Activated CD4-positive, CD25-positive, alpha-beta regulatory T cell (primary cell): ENCODE data around the gene PACRG.

Experiments used
- DNase-seq, 4 experiments: peaks; one replicate each; lab custom pipeline; 2025; lab: John Stamatoyannopoulos, UW

The PACRG gene

DNA sequence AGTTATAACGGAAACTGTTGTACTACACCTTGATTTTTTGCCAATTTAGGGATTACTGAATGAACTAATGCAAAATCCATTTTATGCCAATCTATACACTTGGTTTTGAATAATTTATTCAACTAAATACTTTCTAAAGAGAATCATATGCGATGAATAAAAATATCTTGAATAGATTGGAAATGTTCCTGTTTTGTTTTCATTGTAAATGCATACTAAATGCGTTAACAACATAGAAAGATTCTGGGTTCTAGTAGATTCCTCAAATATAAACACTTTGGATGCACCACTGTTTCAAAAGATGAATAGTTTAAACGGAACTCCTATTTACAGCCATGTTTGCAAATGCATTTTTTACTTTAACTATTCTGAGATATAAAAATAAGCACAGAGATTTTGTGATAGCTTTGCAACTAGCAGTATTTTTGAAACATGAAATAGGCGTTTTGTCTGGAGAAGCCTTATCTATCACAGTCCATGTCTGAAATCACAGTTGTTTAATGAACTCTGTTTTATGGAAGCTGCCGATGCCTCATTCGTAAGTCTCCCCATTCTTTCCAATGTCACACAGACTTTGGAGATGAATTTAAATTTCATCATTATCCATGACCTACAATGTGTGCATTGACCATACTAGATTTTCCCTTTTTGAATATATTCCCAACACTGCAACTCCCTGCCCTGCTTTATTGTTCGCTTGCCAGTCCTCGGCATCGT lies 409.1 kb downstream of the PACRG start:
- no peak for DNase-seq

DNA sequence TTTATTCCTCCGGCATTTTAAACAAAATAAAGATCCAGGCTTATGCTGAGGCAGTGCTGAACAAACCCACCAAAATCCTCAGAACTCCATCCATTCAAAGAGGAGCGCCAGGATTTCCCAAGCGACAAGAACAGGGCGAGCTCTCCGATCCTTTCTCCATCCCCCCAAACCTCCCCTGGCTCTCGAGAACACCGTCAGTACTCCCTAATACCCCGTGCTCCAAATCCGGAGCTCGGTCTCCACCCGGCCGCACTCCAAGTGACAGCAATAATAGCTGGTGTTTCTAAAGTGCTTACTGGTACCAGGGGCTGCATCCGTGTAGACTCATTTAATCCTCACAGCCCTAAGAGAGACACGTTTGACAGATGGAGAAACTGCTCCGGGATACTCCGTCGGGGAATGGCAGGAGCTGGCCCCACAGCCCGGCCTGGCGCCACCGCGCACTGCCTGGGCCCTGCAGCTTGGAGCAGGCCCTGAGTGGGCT lies 409.7 kb downstream of the PACRG start:
- DNase-seq = no peak

DNA sequence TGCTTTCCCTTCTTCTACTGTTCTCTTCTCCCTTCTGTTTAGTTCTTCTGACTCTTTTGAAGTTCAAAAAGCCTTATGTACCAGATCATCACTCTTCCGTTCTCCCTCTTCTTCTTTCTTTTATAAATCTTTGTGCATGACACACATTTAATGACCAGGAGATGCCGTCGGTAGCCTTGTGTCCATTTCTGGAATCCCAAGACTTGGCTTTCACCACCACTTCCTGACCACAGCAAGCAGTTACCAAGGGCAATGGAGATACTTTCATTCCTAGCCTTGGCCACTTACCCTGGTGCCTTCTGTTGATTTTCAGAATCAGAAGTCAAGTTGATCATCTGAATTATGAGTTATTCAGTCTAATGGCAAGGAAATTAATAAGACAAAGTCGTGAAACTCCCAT lies 418.3 kb downstream of the PACRG start:
- no peak for DNase-seq

DNA sequence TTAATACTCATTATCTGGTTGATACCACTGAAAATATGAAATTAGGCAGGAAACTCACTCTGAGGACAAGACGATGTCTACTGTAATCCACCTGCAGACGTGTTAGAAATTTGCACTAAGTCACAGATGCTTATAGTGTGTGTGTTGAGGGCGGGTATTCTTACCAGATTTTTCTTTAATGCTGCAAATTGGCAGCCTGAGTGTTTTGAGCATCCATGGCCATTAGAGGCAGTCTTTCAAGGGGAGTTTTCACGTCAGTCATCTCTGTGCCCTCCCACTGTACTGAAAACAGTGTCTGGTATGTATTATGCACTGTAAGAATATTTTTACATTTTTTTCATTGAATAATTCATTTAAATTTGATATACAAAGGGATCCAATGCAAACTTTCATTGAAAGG lies 420.2 kb downstream of the PACRG start:
- no peak for DNase-seq

DNA sequence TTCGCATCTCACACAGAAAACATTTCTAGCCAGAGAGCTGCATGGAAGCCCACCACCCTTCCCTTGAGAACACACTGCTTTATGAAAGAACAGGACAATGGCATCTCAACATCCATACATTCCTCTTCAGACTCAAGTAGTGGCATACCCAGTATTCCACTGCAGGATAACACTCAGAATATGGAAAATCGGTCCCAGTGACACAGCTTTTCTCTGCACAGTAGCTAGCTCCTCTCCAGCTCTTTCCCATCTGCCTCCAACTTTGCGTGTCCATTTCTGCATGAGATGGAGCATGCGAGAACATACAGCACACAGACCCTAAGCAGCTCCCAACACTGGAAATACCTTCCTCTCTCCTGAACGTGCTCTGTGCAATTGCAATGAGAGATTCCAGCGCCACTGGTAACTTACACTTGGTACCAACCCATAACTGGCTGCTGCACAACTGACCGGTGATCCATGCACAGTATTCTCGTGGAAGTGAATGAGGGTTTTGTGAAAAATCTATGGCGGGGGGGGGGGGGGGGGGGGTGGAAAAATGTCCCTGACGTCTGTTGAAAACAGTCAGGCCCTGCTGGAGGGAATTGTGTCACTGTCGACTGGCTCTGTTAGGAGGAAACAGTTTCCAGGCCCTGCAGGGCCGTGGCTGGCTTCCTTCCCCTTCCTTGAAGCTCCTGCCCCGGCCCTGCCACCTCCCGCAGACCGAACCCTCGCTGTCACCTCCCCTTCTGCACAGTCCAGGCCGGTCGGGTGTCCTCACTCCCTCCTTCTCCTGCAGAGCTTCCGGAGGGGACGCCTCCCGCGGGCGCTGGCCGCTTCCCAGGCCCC lies 420.9 kb downstream of the PACRG start:
- no peak for DNase-seq

DNA sequence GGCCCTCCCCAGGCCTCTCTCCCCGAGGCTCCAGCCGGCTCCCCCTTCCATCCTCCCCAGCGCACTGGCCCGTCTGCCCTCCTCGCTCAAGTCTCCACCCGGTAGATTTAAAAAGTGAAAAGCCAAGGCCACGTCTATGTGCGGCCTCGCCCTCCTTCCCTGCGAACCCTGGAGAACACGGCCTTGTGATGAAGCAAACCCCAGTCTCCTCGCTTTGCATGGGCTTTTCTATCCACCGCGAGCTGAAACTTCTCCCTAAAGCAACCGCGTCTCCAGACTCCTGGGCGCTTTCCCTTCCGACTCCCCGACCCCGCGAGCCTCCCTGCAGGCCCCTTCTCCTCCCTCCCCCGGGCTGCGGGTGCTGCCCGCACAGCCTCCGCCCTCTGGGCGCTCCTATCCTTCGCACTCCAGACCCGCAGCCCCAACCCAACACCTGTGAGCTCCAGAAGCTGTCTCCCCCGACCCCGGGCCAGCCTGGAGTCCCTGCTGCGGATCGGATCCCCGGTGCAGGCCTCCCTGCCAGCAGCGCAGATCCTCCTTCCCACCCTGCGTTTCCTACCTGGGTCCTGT lies 421.6 kb downstream of the PACRG start:
- no peak for DNase-seq

DNA sequence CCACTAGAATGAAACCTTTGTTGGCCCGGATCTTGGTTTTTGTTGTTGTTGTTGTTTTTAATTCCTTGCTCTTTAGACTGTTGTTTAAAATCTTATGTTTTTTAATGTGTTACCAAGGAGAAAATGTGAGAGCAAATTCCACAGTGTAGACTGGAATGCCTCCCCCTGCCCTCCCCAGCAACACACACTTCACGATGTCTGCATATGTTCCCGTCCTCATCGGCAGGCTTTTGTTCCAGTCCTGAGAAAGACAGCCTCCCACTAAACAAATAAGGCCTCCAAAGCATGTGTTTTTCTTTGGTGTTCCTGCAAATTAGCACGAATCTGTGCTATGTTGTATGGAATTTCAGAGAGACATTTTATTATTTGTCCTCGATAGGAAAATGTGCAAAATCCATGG lies 423.4 kb downstream of the PACRG start:
- no peak for DNase-seq

DNA sequence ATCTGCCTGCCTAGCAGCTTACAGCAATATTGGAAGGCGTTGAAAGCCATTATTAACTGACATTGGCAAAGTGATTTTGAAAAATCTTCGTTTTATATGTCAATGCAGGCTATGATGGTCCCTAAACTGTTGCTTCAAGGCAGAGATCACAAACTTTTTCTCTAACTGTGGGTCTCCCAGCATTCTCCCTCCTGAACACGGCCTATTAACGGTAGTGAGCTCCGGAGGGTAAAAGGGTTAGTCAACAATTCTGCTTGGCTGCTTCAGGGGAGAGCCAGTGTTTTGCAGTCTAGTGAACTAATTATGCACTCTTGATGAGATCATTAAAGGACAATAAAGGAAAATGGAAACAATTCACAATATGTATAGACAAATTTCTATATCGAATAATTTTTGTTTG lies 424.9 kb downstream of the PACRG start:
- no peak for DNase-seq

DNA sequence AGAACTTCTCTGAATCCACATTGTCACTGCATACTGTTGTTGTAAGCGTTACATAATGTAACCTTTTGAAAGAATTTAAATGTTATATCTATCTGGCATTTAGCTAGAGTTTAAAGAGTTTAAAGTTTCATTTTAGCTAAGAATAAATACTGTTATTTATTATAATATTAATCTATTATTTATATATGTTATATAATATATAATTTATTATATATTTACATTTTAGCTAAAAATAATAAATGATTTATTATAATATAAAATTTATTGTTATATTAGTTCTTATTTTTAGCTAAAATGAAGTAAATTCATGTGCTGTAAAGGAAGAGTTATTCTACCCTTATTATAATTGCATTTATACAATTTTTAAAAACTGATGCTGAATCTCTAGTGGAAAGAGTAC lies 431.3 kb downstream of the PACRG start:
- no peak for DNase-seq

DNA sequence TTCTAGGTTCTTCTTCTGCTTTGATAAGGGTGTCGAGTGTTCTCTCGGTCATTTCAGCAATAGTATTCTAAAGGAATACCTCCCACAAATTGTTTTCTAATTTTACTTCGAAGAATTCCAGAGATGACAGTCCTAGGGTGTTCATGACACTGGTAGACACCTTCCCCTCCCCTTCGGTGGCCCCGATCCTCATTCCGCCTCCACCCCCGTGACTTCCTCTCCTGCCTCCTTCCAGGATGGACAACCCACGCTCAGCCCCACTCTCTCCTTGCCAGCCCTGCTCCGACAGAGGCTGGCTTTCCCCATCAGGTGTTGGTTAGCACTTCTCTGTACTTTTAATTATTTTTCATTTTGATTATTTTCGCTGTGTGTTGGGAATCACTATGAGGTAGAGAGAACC lies 431.9 kb downstream of the PACRG start:
- no peak for DNase-seq

DNA sequence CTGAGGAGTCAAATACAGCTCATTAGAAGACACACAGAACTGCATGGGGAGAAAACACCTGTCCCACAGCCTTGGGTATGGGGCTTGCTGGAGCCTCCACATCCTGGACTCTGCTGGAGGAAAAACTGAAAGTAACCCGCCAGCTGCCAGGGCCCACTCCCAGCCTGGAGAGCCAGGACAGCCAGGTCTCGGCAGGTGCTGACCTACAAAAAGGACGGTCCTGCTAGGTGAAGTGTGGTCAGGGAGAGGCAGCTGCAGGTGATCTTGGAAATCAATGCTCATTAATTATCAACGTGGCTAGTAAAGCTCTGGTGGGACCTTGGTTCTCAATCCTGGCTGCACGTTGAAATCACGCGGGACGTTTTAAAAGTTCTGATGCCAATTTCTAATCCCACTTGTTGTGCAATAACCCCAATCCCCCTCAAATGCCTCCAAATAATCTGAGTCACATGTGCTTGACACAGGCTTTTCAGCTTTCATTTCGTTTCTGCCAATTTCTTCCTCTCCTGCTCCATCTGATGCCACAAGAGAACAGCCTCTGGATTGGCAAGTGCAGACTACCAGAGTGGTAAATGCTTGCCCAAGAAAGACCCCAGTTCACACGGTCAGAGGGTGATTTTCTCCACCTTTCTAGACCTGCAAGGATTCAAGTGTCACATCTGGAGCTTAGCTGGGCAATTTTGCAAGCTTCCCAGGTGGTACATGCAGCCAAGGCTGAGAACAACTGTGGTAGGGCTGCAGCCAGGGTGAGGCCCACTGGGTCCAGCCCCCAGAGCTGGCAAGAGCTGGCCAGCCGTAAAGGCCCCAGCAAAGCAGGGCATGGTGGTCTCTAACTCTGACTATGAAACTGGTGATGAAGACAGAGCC lies 434.5 kb downstream of the PACRG start:
- DNase-seq = no peak

DNA sequence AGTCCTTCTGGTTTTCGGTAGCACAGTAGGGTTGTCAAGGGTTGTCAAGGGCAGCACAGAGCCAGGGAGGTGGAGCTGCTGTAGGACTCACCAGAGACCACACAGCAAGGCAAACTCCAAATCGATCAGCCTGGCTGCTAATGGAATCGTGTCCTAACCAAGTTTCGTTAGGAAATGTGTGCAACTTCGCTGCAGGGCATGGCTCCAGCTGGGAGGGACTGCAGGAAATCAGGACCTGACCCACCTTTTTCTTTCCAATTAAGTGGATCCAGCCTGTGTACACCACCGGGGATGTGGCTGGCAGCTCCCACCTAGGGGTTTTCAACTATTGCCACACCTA lies 435.1 kb downstream of the PACRG start:
- no peak for DNase-seq

DNA sequence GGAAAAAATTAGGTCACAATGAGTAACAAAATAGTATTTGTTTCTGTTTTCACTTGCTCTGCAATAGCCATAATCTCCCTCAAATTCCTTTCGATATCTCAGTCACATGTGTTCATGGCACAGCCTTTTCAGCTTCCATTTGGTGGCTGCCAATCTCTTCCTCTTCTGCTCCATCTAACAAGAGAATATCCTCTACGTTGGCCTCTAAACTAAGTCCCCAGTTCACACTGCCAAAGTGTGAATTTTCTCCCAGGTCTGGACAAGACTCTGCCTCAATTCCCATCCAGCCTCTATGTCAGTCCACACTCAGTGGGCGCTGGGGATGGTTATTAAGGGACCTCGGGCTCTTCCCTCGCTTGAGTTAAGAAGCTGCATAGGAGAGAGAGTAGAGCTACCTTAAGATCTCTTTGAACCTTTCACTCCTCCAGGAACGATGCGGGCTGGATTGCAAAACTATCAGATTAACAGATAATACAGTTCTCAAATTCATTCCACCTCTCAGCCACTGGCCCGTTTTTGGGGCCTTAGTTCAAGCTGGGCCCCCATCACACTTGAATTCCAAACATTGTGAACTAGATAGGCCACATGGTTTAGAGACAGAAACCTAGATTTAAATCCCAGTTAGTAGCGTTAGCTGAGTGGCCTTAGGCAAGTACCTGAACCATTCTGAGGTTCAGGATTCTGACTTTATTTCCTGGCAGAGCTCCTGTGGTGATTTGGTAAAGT lies 436.6 kb downstream of the PACRG start:
- DNase-seq = no peak

DNA sequence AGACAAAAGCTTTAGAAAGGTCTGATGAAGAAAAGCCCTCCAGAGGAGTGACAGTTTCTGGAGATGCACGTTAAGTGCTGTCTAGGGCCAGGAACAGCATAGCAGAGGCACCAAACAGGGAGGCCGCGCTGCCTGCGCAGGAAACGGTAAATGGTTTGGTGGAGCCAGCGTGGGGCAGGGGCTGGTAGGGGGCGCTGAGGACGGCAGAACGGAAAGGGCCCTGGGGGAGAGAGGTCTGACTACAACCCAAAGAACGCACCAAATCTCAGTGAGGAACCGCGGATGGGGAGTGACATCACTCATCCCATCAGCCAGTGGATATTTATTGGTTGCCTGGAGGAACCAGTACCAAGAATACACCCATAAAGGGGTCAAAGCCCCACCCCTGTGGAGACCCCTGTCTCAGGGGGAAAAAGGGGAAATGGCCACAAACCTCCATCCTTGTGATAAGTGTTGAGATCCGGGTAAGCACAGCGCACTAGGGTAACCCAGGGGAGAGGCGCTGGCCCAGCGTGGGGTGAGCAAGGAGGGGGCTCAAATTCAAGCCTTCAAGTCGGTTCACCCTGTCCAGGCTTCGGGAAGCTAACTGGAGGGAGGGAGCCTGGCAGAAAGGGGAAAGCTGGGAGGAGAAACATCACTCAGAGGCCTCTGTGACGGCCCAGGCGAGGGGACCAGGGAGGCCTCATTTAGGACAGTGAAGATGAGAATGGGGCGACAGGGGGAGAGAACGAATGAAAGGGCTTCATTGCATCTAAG lies 437.6 kb downstream of the PACRG start:
- DNase-seq = no peak

DNA sequence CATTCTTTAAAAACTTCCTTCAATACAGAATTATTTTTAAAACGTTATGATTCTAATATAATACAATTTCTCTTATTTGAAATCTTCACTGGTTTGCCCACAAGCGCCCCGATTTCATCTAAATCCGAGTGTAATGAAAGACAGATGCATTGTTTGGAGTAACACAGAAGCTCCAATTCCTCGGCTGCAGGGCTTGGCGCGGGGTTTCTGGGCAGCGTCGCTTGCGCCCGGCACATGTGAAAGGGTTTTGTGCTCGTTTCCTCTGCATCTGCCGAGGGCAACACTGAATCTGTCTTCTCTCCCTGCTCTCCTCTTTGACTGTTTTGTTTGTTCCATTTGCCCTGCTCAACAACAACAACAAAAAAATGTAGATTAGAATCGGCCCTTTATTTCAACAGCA lies 438.1 kb downstream of the PACRG start:
- no peak for DNase-seq

DNA sequence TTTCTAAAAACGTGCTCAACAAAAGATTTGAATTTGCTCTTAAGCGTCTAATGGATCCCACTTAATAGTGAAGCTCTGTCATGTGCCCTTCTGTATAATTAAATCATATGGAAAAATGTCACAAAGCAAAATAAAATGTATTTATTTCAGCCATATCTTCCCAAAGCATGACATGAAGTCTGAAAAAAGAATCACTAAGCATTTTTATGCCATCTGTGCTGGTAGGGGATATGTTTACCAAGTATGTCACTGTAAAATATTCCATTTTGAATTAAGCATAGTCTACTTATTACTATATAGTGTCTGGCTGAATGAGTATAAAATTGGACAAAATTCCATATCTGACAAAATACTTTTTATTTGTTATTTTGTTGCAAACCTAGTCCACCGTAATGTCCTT lies 438.7 kb downstream of the PACRG start:
- DNase-seq = no peak

DNA sequence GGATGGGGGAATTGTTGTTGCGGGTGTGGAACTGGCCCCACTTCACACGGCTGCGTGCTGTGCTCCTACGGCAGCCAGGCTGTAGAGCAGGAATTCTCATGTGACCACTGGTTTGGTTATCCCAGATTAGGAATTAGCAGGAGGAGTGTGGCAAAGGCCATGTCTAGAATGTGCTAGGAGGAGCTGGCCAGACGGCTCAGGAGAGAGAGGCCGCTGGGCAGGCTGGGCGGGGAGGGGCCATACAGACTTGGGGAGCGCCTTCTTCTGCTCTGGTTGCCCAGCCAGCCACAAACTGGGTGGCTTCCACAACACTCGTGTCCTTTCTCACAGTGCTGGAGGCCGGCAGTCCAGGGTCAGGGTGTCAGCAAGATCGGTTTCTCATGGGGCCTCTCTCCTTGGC lies 441.7 kb downstream of the PACRG start:
- no peak for DNase-seq

DNA sequence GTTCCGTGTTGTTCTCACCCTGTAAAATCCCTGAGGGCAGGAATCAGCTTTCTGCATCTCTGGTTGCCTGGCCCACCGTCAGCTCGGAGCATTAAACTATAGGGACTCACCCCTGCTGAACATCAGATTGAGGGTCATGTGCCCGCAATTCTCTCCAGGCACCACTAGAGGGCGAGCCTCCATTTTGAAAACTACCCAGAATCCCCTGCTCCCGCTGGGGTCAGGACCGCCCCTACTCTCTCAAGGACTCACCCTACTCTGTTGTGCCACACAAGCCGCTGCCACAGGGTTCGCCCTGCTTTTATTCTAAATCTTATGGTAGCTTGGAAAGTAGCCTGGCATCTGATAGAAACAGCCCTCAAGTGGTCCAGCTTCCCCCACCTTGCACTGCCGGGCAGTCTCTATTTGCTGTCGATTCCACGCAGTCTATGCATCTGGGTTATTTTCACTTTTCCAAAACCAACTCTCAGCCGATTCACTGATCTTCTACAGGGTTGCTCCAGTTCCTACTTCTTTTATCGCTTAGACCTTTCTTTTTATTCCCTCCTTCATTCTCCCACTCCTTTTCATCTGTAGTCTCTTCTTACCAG lies 442.6 kb downstream of the PACRG start:
- no peak for DNase-seq

DNA sequence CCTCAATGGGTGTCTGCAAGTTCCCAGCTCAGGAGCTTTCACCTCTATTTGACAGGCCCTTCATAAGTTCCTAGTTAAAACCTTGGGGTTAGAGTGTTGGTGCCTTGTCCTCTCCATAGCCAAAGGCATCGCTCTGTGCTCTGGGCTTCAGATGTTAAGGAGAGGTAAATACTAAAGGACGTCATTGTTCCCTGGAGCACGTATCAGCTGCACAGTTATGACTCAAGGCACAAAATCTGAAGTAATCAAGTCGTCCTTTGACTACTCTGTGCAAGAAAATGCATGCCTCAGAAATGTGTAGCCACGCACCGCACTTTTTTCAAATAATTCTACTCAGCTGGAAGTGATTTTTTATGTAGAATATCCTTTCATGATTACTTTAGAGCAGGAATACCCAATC lies 446.0 kb downstream of the PACRG start:
- DNase-seq = no peak

DNA sequence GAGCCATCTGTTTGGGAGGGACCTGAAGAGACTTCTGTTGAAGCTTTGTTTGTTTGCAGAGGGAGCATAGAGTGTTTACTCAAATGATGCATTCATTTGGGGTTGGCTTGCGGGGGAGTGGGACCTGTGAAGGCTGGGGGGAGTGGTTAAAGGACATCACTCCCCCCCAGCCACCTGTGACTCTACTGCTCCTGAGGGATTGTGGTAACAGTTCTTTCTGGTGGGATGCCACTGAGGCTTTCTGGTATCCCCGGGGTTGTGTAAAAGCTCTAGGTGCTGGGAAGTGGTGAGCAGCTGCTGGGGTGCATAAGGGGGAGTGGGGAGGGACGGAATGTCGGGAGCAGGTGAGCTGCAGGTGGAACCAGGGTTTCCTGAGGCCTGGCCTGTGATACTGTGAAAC lies 447.5 kb downstream of the PACRG start:
- no peak for DNase-seq

DNA sequence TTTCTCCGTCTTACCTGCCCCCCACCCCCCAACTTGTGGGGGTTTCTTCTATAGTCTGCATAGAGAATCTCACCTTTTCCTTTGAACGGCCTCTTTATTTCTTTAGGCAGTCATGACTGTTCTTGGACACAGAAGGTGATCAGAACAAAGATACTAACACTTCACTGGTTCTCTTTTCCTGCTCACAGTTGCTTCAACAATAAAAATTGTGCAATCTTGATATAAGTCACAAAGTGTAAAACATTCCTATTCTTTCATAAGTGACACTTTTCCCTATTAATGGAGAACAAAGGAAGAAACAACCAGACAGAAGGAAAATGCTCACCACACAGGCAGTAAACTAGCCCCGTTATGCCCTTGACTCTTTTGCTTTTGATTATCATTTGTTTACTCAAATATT lies 448.3 kb downstream of the PACRG start:
- DNase-seq = no peak
